LNCAP (cell line): Measurements from ENCODE around the gene RAD51D.

Experiments used
- CTCF ChIP-seq: fragments of 450-650 bp; IDR thresholded peaks from 2 replicates; pipeline ENCODE4 v1.5.1; 2017; ENCODE audit warnings: mild to moderate bottlenecking

RAD51D gene

GRCh38 chr17:35065880-35066279 lies 53.8 kb downstream of the RAD51D start:
- TF ChIP-seq CTCF: no peak

- TF ChIP-seq CTCF: no peak
Observed at GRCh38 chr17:35064516-35065215, 55.0 kb downstream of the RAD51D start.

- peak; percentile 32; the same call in 1 of the 2 replicates for TF ChIP-seq CTCF
Observed at GRCh38 chr17:35063514-35064223, 56.0 kb downstream of the RAD51D start, which contains the start of gene RFFL. Gene RFFL, minus strand, starts transcription at chr17:35063707. Its CDS starts 37,154 bp downstream, at chr17:35026553.

- TF ChIP-seq CTCF: no peak
Observed at GRCh38 chr17:35062308-35062707, 57.4 kb downstream of the RAD51D start.

- no peak for TF ChIP-seq CTCF
Observed at GRCh38 chr17:35057332-35057915, 62.2 kb downstream of the RAD51D start.

GRCh38 chr17:35056013-35056412 lies 63.6 kb downstream of the RAD51D start:
- TF ChIP-seq CTCF: no peak

GRCh38 chr17:35053204-35053603 lies 66.5 kb downstream of the RAD51D start:
- TF ChIP-seq CTCF: no peak
